Measurements from ENCODE around the gene MAN2B1. TPM values are rescaled to one million over a fixed set of nuclear protein-coding genes. Genes with fewer than 3 reads are reported as not detected.

MAN2B1 gene
- total RNA-seq, 1 experiment from 2014 or later: 93.5 TPM

- H3K4me3 Mint-ChIP-seq: peak overlapping the region; percentile 82 to 89; a peak in 1 of 5 replicates
- Histone ChIP-seq H3K18ac (ENCODE audit: insufficient read length, low read depth, low read length) (no peak overlapping the region), H3T11ph (ENCODE audit: low read length) (no peak overlapping the region), H2AFZ (ENCODE audit: low read length) (no peak overlapping the region), H3K79me1 (ENCODE audit: insufficient read depth, low read depth, low read length, poor library complexity, severe bottlenecking) (no peaks in the 10 kb centered on the region), H2BK120ac (ENCODE audit: low read depth, low read length, poor library complexity, severe bottlenecking) (no peak overlapping the region), H4K91ac (ENCODE audit: insufficient read length, low read depth, low read length) (no peak overlapping the region), H4K20me1 (ENCODE audit: control insufficient read depth, insufficient read depth, insufficient read length) (peaks cover 3% of the 10 kb centered on the region), H3K23me2 (ENCODE audit: insufficient read length, low read depth, low read length, poor library complexity, severe bottlenecking) (peaks cover 4% of the 10 kb centered on the region), H2BK20ac (ENCODE audit: low read depth, low read length, poor library complexity, severe bottlenecking) (no peak overlapping the region), H3K23ac (ENCODE audit: insufficient read length, low read depth, low read length) (no peak overlapping the region), H3K9ac (ENCODE audit: extremely low read depth, insufficient read length, low read length) (no peak overlapping the region), H3K14ac (ENCODE audit: insufficient read depth, low read length) (no peak overlapping the region), H3K4ac (ENCODE audit: low read depth, low read length) (no peak overlapping the region), H2BK12ac (ENCODE audit: insufficient read length, low read depth, low read length) (no peak overlapping the region), H3K27ac (ENCODE audit: insufficient read length, low read depth, low read length) (no peak overlapping the region), H4K5ac (ENCODE audit: insufficient read length, low read depth, low read length) (no peak overlapping the region), H3K4me1 (ENCODE audit: insufficient read depth, low read length) (0 out of 2 replicates have a peak, but pooled peaks cover 2% of the 10 kb centered on the region), H3K79me2 (ENCODE audit: insufficient read depth, low read length) (no peaks in the 10 kb centered on the region), H3K27me3 (ENCODE audit: insufficient read depth, low read length) (no peaks in the 10 kb centered on the region), H2BK15ac (ENCODE audit: low read depth, low read length) (no peak overlapping the region), H3K56ac (ENCODE audit: insufficient read length, low read depth, low read length) (no peak overlapping the region), H4K8ac (replicated peaks; ENCODE audit: insufficient read length, low read depth, low read length) (no peak overlapping the region), H3K9me3 (ENCODE audit: control insufficient read depth, low read depth, low read length) (no peaks in the 10 kb centered on the region), H2AK5ac (ENCODE audit: insufficient read length, low read length) (no peak overlapping the region), H2BK5ac (ENCODE audit: insufficient read length, low read length) (no peak overlapping the region), H3K4me2 (ENCODE audit: insufficient read depth, insufficient read length, low read length) (no peak overlapping the region)
- H3K4me1 Mint-ChIP-seq: 0 out of 4 replicates have a peak, but pooled peaks cover 0 to 2% of the 10 kb centered on the region in 2 experiments
- TF ChIP-seq, protein P1, sequence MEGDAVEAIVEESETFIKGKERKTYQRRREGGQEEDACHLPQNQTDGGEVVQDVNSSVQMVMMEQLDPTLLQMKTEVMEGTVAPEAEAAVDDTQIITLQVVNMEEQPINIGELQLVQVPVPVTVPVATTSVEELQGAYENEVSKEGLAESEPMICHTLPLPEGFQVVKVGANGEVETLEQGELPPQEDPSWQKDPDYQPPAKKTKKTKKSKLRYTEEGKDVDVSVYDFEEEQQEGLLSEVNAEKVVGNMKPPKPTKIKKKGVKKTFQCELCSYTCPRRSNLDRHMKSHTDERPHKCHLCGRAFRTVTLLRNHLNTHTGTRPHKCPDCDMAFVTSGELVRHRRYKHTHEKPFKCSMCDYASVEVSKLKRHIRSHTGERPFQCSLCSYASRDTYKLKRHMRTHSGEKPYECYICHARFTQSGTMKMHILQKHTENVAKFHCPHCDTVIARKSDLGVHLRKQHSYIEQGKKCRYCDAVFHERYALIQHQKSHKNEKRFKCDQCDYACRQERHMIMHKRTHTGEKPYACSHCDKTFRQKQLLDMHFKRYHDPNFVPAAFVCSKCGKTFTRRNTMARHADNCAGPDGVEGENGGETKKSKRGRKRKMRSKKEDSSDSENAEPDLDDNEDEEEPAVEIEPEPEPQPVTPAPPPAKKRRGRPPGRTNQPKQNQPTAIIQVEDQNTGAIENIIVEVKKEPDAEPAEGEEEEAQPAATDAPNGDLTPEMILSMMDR (conservative IDR thresholded peaks at IDR 0.05): no peak
- peaks cover 2 to 20% (median 11%) of the 10 kb centered on the region in 3 experiments; a peak in 6 of 7 replicates for H3K36me3 Mint-ChIP-seq (ENCODE audit: insufficient read depth in 1 of 3, low read depth in 3 of 3)
- no peak for DNase-seq
- no CpG with 5 or more reads among the region's 2 CpGs for WGBS (ENCODE audit: extremely low coverage, insufficient read length, low lambda C conversion rate)
- H3K27me3 Mint-ChIP-seq (ENCODE audit: low read depth): no peaks in the 10 kb centered on the region; the same call in 1 of the 2 replicates
- no peak overlapping the region for H3K27ac Mint-ChIP-seq
- no peaks in the 10 kb centered on the region for H3K9me3 Mint-ChIP-seq
These were observed 28.6 kb upstream of the MAN2B1 start for GRCh38 chr19:12695096-12695495.

Data from H9 (cell line).